Stimulated activated CD4-positive, alpha-beta T cell treated with anti-CD3 and anti-CD28 coated beads, Interleukin-12 subunit alpha, Interleukin-12 subunit beta, amount 100 ng/mL, for 4 hours (primary cell): ENCODE measurements around the gene CCNJL.

Source experiments
- DNase-seq: peaks from one replicate; pipeline ENCODE4 v3.0.0-alpha.2; 2020

Gene CCNJL

GRCh38 chr5:160289356-160289651, 23.1 kb downstream of the CCNJL start:
- DNase-seq, result no peak

DNA sequence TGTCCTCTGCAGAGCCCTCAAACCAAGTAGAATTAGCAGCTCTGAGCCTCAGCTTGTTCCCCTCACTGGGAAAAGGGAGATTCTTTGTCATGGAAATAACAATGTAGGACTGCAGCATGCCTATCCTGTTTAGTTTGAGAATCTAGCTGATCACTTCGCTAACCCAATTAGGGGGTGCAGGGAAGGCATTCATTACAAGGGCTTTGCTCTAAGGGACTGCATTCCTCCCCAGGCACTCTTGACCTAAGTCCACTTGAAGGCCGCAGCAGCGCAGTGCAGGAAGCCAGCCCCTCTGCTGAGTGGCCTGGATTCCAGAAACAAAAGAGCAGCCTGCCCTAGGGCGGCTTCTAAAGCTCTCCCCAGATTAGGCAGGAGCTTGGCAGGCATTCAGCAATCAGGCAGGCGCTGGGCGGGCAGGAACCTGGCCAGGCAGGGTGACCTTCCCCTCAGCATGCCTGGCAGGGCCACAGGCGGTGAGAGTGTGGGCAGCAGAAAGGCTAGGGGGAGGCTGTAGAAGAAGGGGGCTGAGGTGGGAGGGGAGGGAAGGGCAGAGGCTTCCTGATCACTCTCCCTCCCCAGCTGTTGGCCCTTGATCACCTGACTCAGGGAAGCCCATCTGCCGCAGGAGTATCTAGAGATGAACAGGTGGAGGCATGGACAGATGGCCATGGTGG, 24.8 kb downstream of the CCNJL start:
- DNase-seq, result no peak

DNA sequence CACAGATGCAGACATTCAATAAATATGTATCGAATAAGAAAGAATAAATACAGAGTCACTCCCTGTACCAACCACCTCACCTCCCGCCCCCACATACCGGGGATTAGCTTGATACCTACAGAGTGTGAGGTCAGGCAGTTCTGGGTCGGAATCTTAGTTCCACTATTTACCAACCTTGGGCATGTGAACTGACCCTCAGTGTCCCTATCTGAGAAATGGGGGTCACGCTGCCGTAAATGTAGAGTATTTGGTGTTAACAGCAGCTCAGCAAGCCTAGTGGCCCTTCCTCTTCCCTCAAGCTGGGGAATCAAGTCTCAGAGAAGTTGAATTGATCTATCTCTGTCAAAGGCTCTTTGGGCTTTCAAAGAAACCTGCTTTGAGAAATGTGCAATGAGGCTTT, 25.4 kb downstream of the CCNJL start:
- DNase-seq, result no peak

DNA sequence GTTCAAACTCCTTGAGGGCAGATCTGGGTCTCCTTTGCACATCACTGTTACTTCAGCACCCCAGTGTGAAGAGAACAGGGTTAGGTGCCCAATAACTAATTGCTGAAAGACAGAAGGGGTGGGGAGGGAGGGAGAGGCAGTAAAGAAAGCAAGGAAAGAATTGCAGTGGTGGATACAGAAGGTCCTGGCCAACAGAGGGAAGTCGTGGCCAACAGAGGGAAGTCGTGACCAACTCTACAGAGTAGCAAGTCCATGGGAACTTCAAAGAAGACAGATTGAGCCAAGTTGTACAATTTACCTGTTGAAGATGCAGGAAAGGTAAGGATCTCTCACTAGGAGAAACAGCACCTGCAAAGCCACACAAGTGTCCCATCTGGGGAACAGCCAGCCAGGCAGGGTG, 27.0 kb downstream of the CCNJL start:
- DNase-seq, result no peak

DNA sequence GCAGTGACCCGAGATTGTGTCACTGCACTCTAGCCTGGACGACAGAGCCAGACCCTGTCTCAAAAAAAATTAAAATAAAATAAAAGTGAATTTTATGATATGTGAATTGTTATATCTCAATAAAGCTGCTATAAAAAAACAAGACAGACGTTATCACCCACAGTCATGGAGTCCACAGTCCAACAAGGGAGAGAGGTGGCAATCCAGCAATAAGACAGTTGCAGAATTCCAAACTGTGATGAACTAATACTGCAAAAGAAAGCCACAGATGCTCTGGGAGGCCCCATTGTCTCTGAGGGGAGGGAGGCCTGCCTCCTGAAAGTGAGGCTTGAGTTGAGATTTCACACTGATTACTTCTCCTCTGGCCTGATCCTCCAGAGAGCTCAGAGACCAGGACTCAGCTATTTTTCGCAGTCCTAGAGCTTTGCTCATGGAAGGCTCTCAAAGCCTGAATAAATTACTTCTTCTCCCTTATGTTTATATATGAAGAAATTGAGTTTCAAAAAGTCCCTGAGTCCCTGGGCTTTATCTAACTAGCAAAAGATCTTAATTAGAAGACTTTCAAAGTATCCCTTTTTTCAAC, 28.0 kb downstream of the CCNJL start:
- DNase-seq, result no peak

DNA sequence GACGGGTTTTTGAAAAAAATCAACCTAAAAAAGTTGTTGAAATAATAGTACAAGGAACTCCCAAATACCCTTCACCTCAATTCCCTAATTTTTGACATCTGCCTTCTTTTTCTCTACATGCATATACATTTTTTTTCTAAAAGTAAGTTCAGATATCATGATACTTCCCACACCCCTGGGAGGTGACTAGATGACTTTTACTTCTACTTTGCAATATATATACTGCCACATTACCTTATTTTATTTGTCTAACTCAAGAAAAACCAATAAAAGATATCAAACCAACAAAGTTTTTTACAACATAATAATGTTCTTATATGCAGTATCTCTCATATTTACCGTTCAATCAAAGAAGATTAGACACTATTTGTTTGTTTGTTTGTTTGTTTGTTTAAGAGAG, 31.1 kb downstream of the CCNJL start:
- DNase-seq, result no peak

DNA sequence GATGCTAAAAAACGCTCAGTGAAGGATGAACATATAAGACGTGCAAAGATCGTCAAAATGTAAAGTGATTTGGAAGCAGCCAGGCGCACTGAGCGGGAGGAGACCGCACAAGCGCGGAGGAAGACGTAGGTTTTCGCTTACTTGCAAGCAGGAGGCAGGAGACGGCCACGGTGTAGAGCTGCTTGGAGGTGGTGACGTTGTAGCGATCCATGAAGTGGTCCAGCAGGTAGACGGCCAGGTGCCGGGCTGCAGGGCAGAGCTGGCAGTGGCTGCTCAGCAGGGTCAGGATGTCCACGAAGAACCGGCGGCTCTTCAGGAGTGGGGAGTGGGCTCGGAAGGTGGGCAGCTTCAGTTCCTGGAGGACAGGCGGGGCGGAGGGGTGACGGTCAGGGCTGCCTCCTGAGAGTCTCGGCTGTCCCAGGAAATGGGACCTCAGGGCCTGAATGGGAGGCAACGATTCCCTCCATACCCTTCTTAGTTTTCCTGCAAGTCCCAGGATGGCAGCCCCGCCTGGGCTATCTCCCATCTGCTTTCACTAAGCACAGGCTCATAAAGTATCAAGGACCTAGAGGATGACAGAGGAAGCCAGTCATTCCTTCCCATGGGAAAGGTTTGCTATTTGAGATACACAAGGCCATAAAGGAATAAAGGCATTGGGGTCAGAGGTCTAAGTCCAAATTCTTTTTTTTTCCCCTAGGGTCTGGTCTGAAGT, 31.8 kb downstream of the CCNJL start:
- no peak for DNase-seq

DNA sequence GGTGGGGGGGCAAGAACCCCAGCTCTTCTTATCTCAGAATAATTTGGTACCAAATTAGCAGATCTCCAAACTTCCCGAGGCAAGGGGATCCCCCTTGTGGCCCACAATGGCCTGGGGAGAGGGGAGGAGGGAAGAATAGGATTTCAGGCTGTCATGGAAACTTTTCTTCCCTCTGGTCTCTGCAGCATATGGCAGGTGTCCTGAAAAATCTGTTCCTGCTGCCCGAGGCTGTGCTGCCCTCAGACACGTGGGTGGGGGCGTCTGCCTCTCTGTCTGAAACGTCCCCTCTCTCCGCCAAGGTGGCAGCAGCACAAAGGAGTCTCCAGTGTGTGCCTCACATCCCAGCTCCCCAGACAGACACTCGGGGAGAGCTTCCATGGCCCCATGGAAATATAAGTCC, 34.0 kb downstream of the CCNJL start:
- no peak for DNase-seq

DNA sequence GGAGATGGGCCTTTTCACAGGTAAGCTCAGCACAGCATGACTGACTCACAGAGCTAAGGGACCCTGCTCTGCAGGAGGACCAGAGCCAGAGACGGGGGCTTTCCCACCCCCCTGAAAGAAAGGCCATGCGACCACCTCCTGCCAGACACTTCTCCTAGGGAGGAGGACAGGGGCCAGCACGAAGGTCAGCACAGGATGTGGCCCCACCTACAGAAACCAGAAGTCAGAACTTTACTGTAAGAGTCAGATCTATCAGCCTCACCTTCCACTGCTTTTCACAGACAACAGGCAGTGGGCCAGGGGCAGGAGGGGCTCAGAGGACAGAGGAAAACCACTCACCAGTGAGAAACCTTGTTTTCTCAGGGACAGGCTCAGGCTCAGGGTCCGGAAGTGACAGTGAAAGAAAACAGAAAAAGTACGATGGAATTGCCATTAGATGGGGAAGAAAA, 37.9 kb downstream of the CCNJL start:
- DNase-seq, result no peak

- no peak for DNase-seq
Measured at GRCh38 chr5:160272889-160273288, 39.5 kb downstream of the CCNJL start.

- DNase-seq, result no peak
Measured at GRCh38 chr5:160272264-160272663, 40.1 kb downstream of the CCNJL start.

GRCh38 chr5:160271836-160272235, 40.5 kb downstream of the CCNJL start:
- DNase-seq, result no peak

DNA sequence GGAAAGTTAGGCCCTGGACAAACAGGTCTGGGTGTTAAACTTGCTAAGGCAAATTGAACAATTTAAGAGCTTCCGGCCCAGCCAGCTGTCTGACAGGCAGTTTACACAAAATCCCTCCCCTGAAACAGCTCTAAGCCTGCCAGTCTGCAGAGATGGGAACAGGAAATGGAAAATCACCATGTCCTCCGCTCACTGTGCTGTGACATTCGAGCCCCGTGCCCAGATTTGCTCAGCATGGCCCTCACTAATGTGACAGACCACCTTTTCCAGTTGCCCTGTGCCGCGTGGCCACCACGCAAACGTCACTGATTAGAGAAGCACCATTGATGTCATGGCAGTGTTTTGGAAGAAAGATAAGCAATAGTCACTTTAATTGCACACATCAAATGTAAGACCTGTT, 41.0 kb downstream of the CCNJL start:
- no peak for DNase-seq

DNA sequence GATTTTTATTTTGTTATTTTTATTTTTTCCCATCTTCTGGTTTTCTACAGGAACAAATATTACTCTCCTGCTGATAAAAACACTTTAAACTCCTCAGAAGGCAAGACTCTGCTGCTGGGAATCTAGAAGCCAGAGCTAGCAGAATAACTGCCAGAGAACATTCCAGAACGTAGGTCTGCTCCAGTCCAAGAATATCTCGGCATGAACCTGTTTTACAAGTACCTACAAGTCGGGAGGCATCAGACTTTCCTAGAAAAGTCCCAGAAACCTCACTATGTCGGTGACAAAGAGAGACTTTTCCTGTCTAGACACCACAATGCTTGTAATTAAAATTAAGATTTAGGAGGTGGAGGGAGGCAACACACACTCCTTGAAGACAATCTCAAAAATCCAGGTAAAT, 41.7 kb downstream of the CCNJL start:
- no peak for DNase-seq

DNA sequence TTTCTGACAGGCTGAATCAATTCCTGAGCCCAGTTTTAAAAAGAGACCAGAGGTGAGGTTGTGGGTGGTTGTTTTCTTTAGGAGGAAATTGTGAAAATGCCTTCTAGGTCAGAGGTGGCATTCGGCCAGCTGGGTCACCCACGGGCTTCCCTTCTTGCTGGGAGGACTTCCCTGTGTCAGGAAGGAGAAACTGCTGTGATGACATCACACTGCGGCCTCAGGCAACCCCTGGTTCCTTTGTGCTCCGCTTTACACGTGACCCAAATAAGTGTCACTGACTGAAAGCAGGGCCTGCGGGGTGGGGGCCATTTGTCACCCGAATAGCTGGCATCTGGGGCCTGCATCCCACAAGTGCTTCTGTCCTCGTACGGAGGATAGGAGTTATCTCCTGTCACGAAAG, 43.3 kb downstream of the CCNJL start:
- no peak for DNase-seq

- no peak for DNase-seq
Measured at GRCh38 chr5:160268121-160268520, 44.2 kb downstream of the CCNJL start.

- DNase-seq, result no peak
Measured at GRCh38 chr5:160266752-160267345, 45.5 kb downstream of the CCNJL start.

DNA sequence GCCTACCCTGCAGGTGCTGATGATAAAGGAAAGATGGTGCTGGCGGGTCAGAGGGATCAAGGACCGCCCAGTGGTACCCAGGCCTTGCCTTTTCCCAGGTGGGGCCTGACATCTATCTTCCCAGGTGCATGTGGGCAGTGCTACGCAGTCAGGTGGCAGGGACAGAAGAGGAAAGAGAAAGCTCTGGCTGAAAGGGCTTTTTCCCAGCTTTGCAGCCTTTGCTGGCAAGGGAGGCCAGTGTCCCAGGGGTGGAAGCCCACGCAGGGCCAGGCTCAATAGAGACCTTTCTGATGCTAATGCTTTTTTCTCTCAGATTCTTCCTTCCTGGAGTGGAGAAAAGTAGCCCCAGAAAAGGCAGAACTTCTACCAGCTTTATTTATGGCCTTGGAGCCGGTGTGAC, 46.3 kb downstream of the CCNJL start:
- no peak for DNase-seq

DNA sequence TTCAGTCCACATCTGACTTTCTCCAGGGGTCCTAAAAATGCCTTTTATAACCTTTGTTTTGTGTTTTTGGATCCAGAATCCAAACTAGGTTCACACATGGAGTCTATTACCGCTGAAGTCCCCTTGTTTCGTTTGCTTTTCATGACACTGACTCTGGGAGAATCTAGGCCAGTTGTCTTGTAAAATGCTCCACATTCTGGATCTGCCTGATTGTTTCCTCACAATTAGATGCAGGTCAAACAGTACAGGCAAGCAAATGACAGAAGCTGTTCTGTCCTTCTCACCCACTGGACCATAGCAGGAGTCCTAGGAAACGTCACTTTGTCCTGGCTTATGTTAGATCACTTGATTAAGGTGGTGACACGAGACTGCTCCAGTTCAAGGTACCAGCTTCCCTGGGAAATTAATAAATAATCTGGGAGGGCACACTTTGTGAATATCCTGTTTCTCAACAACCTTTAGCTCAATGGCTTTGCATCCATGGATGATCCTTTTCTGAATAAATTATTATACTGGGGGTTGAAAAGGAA, 49.0 kb downstream of the CCNJL start:
- no peak for DNase-seq

DNA sequence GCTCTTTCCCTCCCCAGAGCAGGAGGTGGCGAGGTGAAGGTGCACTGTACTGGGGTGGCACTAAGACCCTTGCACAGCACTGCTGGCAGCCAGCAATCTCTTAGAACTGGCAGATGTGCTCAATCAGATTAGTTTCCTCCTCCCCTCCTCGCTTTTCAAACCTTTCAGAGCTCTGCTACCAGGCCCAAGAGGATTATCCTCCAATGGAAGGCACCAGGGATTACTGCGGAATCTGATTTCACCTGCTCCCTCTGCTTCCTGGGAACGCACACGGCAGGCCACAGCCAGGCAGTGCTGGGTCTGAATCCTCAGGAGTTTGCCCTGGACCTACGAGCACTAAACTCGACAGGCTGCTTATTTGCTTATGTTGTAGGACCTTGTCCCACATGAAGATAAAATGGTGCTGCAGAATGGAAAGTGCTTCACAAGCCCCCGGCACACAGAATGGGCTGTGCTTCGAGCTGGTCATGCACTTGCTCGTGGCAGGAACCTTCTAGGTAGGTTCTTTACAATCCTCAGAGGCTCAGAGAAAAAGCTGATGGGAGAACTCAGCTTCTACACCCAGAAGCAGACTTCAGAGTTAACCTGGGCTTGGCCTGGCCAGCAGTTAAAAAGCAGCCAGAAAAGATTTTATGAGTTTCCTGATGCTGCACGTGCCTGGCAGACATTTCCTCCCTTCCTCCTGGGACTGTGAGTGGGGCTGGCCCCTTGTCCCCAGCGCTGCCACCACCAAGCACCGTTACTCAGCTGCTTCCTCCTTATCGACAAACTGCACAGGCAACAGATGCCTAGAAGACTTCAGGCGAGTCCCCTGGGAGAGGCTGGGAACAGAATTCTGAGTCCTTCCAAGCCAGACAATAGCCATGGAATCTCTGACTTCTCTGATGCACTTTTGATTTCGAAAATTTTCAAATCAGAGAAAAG, 50.0 kb downstream of the CCNJL start:
- no peak for DNase-seq

- DNase-seq, result no peak
Measured at GRCh38 chr5:160260881-160261815, 51.2 kb downstream of the CCNJL start.
